ENCODE data around the gene FDXR.

FDXR gene

DNA sequence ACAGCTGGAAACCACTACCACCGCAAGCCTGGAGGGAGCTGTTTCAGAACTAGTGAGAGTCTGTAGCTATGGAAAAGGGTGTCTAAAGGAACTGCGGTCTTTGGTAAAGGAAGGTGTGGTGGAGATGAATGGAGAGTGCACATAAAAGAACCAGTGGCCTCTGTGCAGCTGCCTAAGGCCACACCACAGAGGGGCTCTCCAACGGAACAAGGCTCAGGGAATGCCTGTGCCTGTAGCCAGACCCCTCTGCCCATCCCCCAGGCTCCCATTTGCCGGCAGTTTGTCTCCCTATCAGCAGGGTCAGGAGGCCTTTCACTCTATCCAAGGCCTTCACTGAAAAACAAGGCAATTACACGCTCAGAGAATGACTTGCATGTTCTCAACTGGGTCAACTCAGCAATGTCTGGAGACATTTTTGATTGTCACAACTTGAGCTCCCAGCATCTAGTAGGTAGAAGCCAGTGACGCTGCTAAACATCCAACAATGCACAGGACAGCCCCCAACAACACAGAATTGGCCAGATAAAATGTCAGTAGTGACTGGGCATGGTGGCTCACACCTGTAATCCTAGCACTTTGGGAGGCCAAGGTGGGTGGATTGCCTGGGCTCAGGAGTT lies 3.3 kb upstream of the FDXR start:
- DNase-seq (ENCODE audit: extremely low read depth, insufficient read length), result no peak
- peaks cover 1% of the 10 kb centered on the region; the same call in 1 of the 2 replicates for H3K27me3 ChIP-seq (replicated peaks; ENCODE audit: control insufficient read depth, insufficient read depth, low read length)
- H3K36me3 ChIP-seq (ENCODE audit: control insufficient read depth, insufficient read depth, low read length), result peaks cover 3% of the 10 kb centered on the region
- no peak overlapping the region for H3K4me3 ChIP-seq (replicated peaks; ENCODE audit: low read depth, low read length)
- no peak for TF ChIP-seq CTCF (IDR thresholded peaks at IDR 0.05; ENCODE audit: insufficient read depth, low read length, poor library complexity, severe bottlenecking)

- no peak for DNase-seq (ENCODE audit: extremely low read depth, insufficient read length)
- H3K4me3 ChIP-seq (replicated peaks; ENCODE audit: low read depth, low read length), result no peak overlapping the region
- TF ChIP-seq CTCF (IDR thresholded peaks at IDR 0.05; ENCODE audit: insufficient read depth, low read length, poor library complexity, severe bottlenecking), result no peak
- H3K27me3 ChIP-seq (replicated peaks; ENCODE audit: control insufficient read depth, insufficient read depth, low read length), result no peaks in the 10 kb centered on the region
- peaks cover 4% of the 10 kb centered on the region for H3K36me3 ChIP-seq (ENCODE audit: control insufficient read depth, insufficient read depth, low read length)
These were observed 2.6 kb upstream of the FDXR start for GRCh38 chr17:74875155-74875976.

DNA sequence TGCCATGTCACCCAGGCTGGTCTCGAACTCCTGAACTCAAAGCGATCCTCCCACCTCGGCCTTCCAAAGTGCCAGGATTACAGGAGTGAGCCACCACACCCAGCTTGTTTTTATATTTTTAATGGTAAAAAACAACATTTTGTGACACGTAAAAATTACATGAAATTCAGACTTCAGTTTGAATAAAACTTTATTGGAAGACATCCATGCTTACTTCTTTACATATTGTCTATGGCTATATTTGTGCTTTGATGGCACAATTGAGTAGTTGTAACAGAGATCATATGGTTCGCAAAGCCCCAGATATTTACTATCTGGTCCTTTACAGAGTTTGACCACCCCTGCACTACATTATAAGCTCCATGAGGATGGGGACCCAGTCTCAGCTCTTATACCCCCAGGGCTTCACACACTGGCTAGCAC lies 1.8 kb upstream of the FDXR start:
- no peak for DNase-seq (ENCODE audit: extremely low read depth, insufficient read length)
- H3K36me3 ChIP-seq (ENCODE audit: control insufficient read depth, insufficient read depth, low read length), result peaks cover 8% of the 10 kb centered on the region
- H3K27me3 ChIP-seq (replicated peaks; ENCODE audit: control insufficient read depth, insufficient read depth, low read length), result no peaks in the 10 kb centered on the region
- TF ChIP-seq CTCF (IDR thresholded peaks at IDR 0.05; ENCODE audit: insufficient read depth, low read length, poor library complexity, severe bottlenecking), result no peak
- no peak overlapping the region for H3K4me3 ChIP-seq (replicated peaks; ENCODE audit: low read depth, low read length)

- H3K36me3 ChIP-seq (ENCODE audit: control insufficient read depth, insufficient read depth, low read length), result peaks cover 10% of the 10 kb centered on the region
- peak overlapping the region; percentile 91 for H3K4me3 ChIP-seq (replicated peaks; ENCODE audit: low read depth, low read length)
- no peak for TF ChIP-seq CTCF (IDR thresholded peaks at IDR 0.05; ENCODE audit: insufficient read depth, low read length, poor library complexity, severe bottlenecking)
- H3K27me3 ChIP-seq (replicated peaks; ENCODE audit: control insufficient read depth, insufficient read depth, low read length), result no peaks in the 10 kb centered on the region
- DNase-seq (ENCODE audit: extremely low read depth, insufficient read length), result no peak
These were observed 1.2 kb upstream of the FDXR start for GRCh38 chr17:74873874-74874614.

- Histone ChIP-seq H3K36me3 (ENCODE audit: control insufficient read depth, insufficient read depth, low read length) (peaks cover 10% of the 10 kb centered on the region), H3K27me3 (replicated peaks; ENCODE audit: control insufficient read depth, insufficient read depth, low read length) (no peaks in the 10 kb centered on the region), H3K4me3 (replicated peaks; ENCODE audit: low read depth, low read length) (peak overlapping the region; percentile 97)
- DNase-seq (ENCODE audit: extremely low read depth, insufficient read length), result peak; percentile 96
- no peak for TF ChIP-seq CTCF (IDR thresholded peaks at IDR 0.05; ENCODE audit: insufficient read depth, low read length, poor library complexity, severe bottlenecking)
These were observed 461 bp upstream of the FDXR start for GRCh38 chr17:74873037-74873873.

All from GM06990 (cell line).